HepG2 (cell line): ENCODE measurements around the gene KAT6B. TPM values are rescaled to one million over a fixed set of nuclear protein-coding genes. Genes with fewer than 3 reads are reported as not detected.
A peak's percentile ranks its signal among the peaks of the same experiment; 100 is the strongest.

Experiments
- AGO2 ChIP-seq: fragments of 200-400 bp; formaldehyde crosslinking; optimal IDR thresholded peaks from 2 replicates; pipeline ENCODE3; 2017; ENCODE audit warnings: mild to moderate bottlenecking, low read depth, low read length, moderate library complexity
- CBX1 ChIP-seq: IDR thresholded peaks from one replicate; pipeline ENCODE4 v1.6.1; 2016; ENCODE audit warnings: antibody characterized with exemption, low read depth
- CEBPZ ChIP-seq: IDR thresholded peaks from 2 replicates; pipeline ENCODE4 v1.6.1; 2012; ENCODE audit warnings: low read length, improper control_type of control experiment
- DNMT3B ChIP-seq: conservative IDR thresholded peaks from 2 replicates; pipeline ENCODE4 v1.6.1; 2016; ENCODE audit warnings: missing biosample characterization, control low read depth
- E2F5 ChIP-seq: sonication (generic); formaldehyde crosslinking; conservative IDR thresholded peaks from 2 replicates; pipeline ENCODE4 v1.4.0; 2020; ENCODE audit warnings: missing genetic modification reagents
- EEA1 ChIP-seq: sonication (generic); formaldehyde crosslinking; IDR thresholded peaks from 2 replicates; pipeline ENCODE4 v1.5.1; 2020; ENCODE audit warnings: mild to moderate bottlenecking, missing genetic modification reagents, borderline replicate concordance
- GTF3A ChIP-seq: sonication (generic); formaldehyde crosslinking; conservative IDR thresholded peaks from 2 replicates; pipeline ENCODE4 v1.4.0; 2020; ENCODE audit warnings: mild to moderate bottlenecking, missing genetic modification reagents
- ISL2 ChIP-seq: sonication (generic); formaldehyde crosslinking; IDR thresholded peaks from 2 replicates; pipeline ENCODE4 v1.5.0; 2020; ENCODE audit warnings: missing genetic modification reagents
- JUNB ChIP-seq: sonication (generic); formaldehyde crosslinking; IDR thresholded peaks from 2 replicates; pipeline ENCODE4 v1.8.0; 2022; ENCODE audit warnings: missing genetic modification reagents, mild to moderate bottlenecking, borderline replicate concordance
- MAFF ChIP-seq: IDR thresholded peaks from 2 replicates; pipeline ENCODE4 v1.6.1; 2011; ENCODE audit warnings: low read depth, low read length, improper control_type of control experiment
- NFYB ChIP-seq: sonication (generic); formaldehyde crosslinking; IDR thresholded peaks from 2 replicates; pipeline ENCODE4 v1.4.0; 2020; ENCODE audit warnings: missing genetic modification reagents
- NKX3-1 ChIP-seq: sonication (generic); formaldehyde crosslinking; IDR thresholded peaks from 2 replicates; pipeline ENCODE4 v1.5.0; 2020; ENCODE audit warnings: missing genetic modification reagents
- ONECUT2 ChIP-seq: sonication (generic); formaldehyde crosslinking; IDR thresholded peaks from 2 replicates; pipeline ENCODE4 v1.4.0; 2020; ENCODE audit warnings: missing genetic modification reagents
- REPIN1 ChIP-seq: sonication (generic); formaldehyde crosslinking; IDR thresholded peaks from 2 replicates; pipeline ENCODE4 v1.8.0; 2022; ENCODE audit warnings: missing genetic modification reagents, low read depth, mild to moderate bottlenecking, borderline replicate concordance
- RNF2 ChIP-seq: fragments of 450-650 bp; conservative IDR thresholded peaks from 2 replicates; pipeline ENCODE4 v1.6.1; 2016; ENCODE audit warnings: low read depth
- SRSF1 ChIP-seq: fragments of 200-400 bp; formaldehyde crosslinking; optimal IDR thresholded peaks from 2 replicates; pipeline ENCODE3; 2017; ENCODE audit warnings: mild to moderate bottlenecking, low read depth, low read length, moderate library complexity
- TEAD2 ChIP-seq: sonication (generic); formaldehyde crosslinking; IDR thresholded peaks from 2 replicates; pipeline ENCODE4 v1.9.0; 2021; ENCODE audit warnings: missing genetic modification reagents
- ZNF224 ChIP-seq: sonication (generic); formaldehyde crosslinking; IDR thresholded peaks from 2 replicates; pipeline ENCODE4 v1.5.0; 2020; ENCODE audit warnings: mild to moderate bottlenecking, missing genetic modification reagents
- ZNF577 ChIP-seq: sonication (generic); formaldehyde crosslinking; IDR thresholded peaks from 2 replicates; pipeline ENCODE4 v1.4.0; 2020; ENCODE audit warnings: mild to moderate bottlenecking, low read depth, missing genetic modification reagents, borderline replicate concordance
- ZNF709 ChIP-seq: sonication (generic); formaldehyde crosslinking; IDR thresholded peaks from 2 replicates; pipeline ENCODE4 v1.5.0; 2020; ENCODE audit warnings: mild to moderate bottlenecking, missing genetic modification reagents
- ZNF746 ChIP-seq: sonication (generic); formaldehyde crosslinking; IDR thresholded peaks from 2 replicates; pipeline ENCODE4 v1.8.0; 2022; ENCODE audit warnings: mild to moderate bottlenecking, missing genetic modification reagents
- ZNF850 ChIP-seq: sonication (generic); formaldehyde crosslinking; conservative IDR thresholded peaks from 2 replicates; pipeline ENCODE4 v1.9.0; 2021; ENCODE audit warnings: mild to moderate bottlenecking, missing genetic modification reagents
- polyA plus RNA-seq, 8 experiments: library from polyadenylated mRNA; depleted of rRNA in 3 of 8; stranded (reverse) in 7 of 8; unstranded in 1 of 8; fragments of >200 nt; fragmentation: Illumina TruSeq in 4 of 8; extraction: Trizol in 4 of 8; gene quantifications; 2 replicates each; pipeline versions ENCODE4 v1.2.1 to v1.2.3, GENCODE V29; 2011 to 2016; ENCODE audit warnings: low read depth in 4 of 8, missing spikeins in 1 of 8, mixed read lengths in 1 of 8; ENCODE audit not compliant: insufficient read depth in 1 of 8
- total RNA-seq, 5 experiments: library from RNA; depleted of rRNA; stranded (reverse); fragments of >200 nt; fragmentation: Illumina TruSeq; extraction: Trizol; gene quantifications; 2 replicates each; pipeline ENCODE4 v1.2.3, GENCODE V29; 2016; ENCODE audit warnings: low read depth in 1 of 5
- TF ChIP-seq, protein P1 (sequence below): IDR thresholded peaks from 2 replicates; pipeline ENCODE4 v1.6.1; 2016; ENCODE audit warnings: missing compliant biosample characterization, missing genetic modification reagents, borderline replicate concordance
- TF ChIP-seq, protein P2 (sequence below): sonication (generic); formaldehyde crosslinking; IDR thresholded peaks from 2 replicates; pipeline ENCODE4 v1.5.1; 2020; ENCODE audit warnings: missing genetic modification reagents, mild to moderate bottlenecking, borderline replicate concordance

KAT6B gene
- total and polyA plus RNA-seq, 2 of the 13 experiments (the other 11 are each of a cell fraction or from before 2014, with no cell fraction given) = 3.0 to 9.5 TPM

- TF ChIP-seq CEBPZ = peak; percentile 89
- TF ChIP-seq ZNF224 (CRISPR knock-in tag) = no peak
- TF ChIP-seq SRSF1 = no peak
- no peak for TF ChIP-seq GTF3A
- TF ChIP-seq DNMT3B = no peak; the same call in 1 of the 2 replicates
- TF ChIP-seq, protein P1, sequence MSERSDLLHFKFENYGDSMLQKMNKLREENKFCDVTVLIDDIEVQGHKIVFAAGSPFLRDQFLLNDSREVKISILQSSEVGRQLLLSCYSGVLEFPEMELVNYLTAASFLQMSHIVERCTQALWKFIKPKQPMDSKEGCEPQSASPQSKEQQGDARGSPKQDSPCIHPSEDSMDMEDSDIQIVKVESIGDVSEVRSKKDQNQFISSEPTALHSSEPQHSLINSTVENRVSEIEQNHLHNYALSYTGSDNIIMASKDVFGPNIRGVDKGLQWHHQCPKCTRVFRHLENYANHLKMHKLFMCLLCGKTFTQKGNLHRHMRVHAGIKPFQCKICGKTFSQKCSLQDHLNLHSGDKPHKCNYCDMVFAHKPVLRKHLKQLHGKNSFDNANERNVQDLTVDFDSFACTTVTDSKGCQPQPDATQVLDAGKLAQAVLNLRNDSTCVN (CRISPR knock-in tag) = no peak
- TF ChIP-seq ISL2 = no peak
- TF ChIP-seq MAFF = no peak
- no peak for TF ChIP-seq REPIN1 (CRISPR knock-in tag)
- no peak for TF ChIP-seq ONECUT2 (CRISPR knock-in tag)
- TF ChIP-seq JUNB (CRISPR knock-in tag) = no peak
- TF ChIP-seq ZNF850 (CRISPR knock-in tag) = 0 out of 2 replicates have a peak, but pooled peaks have one; percentile 44
- peak; percentile 95 for TF ChIP-seq NFYB
- TF ChIP-seq TEAD2 (CRISPR knock-in tag) = no peak
- no peak for TF ChIP-seq CBX1
- 0 out of 2 replicates have a peak, but pooled peaks have one; percentile 13 for TF ChIP-seq E2F5 (CRISPR knock-in tag)
- TF ChIP-seq RNF2 = no peak
- TF ChIP-seq ZNF746 (CRISPR knock-in tag) = no peak
- TF ChIP-seq ZNF709 (CRISPR knock-in tag) = no peak
- no peak for TF ChIP-seq ZNF577 (CRISPR knock-in tag)
- TF ChIP-seq NKX3-1 (CRISPR knock-in tag) = no peak
- peak; percentile 41 for TF ChIP-seq AGO2
- no peak for TF ChIP-seq EEA1 (CRISPR knock-in tag)
- TF ChIP-seq, protein P2, sequence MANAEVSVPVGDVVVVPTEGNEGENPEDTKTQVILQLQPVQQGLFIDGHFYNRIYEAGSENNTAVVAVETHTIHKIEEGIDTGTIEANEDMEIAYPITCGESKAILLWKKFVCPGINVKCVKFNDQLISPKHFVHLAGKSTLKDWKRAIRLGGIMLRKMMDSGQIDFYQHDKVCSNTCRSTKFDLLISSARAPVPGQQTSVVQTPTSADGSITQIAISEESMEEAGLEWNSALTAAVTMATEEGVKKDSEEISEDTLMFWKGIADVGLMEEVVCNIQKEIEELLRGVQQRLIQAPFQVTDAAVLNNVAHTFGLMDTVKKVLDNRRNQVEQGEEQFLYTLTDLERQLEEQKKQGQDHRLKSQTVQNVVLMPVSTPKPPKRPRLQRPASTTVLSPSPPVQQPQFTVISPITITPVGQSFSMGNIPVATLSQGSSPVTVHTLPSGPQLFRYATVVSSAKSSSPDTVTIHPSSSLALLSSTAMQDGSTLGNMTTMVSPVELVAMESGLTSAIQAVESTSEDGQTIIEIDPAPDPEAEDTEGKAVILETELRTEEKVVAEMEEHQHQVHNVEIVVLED (CRISPR knock-in tag) = no peak
These were observed at the start of gene KAT6B (continued) for GRCh38 chr10:74826142-74827044.
